Hepatocyte (in vitro differentiated cells): ENCODE results near the gene ZNF761. TPM values are rescaled to one million over a fixed set of nuclear protein-coding genes. Genes with fewer than 3 reads are reported as not detected.
A peak's percentile ranks its signal among the peaks of the same experiment; 100 is the strongest.
"Not testable (repeated sequence)": the region's sequence is repeated elsewhere in the genome, so short reads cannot be mapped to it uniquely, and the experiment has no call there.

Source experiments
- DNase-seq: peaks from one replicate; pipeline ENCODE4 v3.0.0-alpha.2; 2016; ENCODE audit warnings: low spot score
- H2AFZ ChIP-seq: fragments of 200-600 bp; sonication (generic); 2 replicates; pipeline ENCODE4 v1.6.0; 2016; ENCODE audit warnings: antibody characterized with exemption, mild to moderate bottlenecking
- H3K27ac ChIP-seq: fragments of 200-600 bp; sonication (generic); 2 replicates; pipeline ENCODE4 v1.5.1; 2016; ENCODE audit warnings: mild to moderate bottlenecking
- H3K27me3 ChIP-seq: fragments of 200-600 bp; sonication (generic); 2 replicates; pipeline ENCODE4 v1.6.1; 2016
- H3K36me3 ChIP-seq: fragments of 200-600 bp; sonication (generic); replicated peaks from 2 replicates; pipeline ENCODE4 v1.5.1; 2016; ENCODE audit warnings: low read depth; ENCODE audit not compliant: insufficient read depth
- H3K4me1 ChIP-seq: fragments of 200-600 bp; sonication (generic); 2 replicates; pipeline ENCODE4 v1.5.1; 2016; ENCODE audit warnings: mild to moderate bottlenecking, moderate library complexity; ENCODE audit not compliant: insufficient read depth
- H3K4me2 ChIP-seq: fragments of 200-600 bp; sonication (generic); 2 replicates; pipeline ENCODE4 v1.6.0; 2016
- H3K4me3 ChIP-seq: fragments of 200-600 bp; sonication (generic); 2 replicates; pipeline ENCODE4 v1.5.1; 2016; ENCODE audit warnings: mild to moderate bottlenecking
- H3K79me2 ChIP-seq: fragments of 200-600 bp; sonication (generic); 2 replicates; pipeline ENCODE4 v1.6.0; 2017; ENCODE audit warnings: mild to moderate bottlenecking
- H3K9me2 ChIP-seq: fragments of 200-600 bp; sonication (generic); replicated peaks from 2 replicates; pipeline ENCODE4 v1.6.0; 2017; ENCODE audit warnings: mild to moderate bottlenecking; ENCODE audit not compliant: insufficient read depth
- H3K9me3 ChIP-seq: fragments of 200-600 bp; sonication (generic); 2 replicates; pipeline ENCODE4 v1.5.1; 2016; ENCODE audit warnings: low read depth, mild to moderate bottlenecking
- H4K20me1 ChIP-seq: fragments of 200-600 bp; sonication (generic); 2 replicates; pipeline ENCODE4 v1.6.0; 2016; ENCODE audit warnings: mild to moderate bottlenecking; ENCODE audit not compliant: insufficient read depth, poor library complexity, severe bottlenecking
- CTCF ChIP-seq: fragments of 200-600 bp; sonication (generic); IDR thresholded peaks from 2 replicates; pipeline ENCODE4 v1.5.1; 2016; ENCODE audit warnings: antibody characterized with exemption, mild to moderate bottlenecking; ENCODE audit not compliant: poor library complexity
- EZH2phosphoT487 ChIP-seq: fragments of 200-600 bp; sonication (generic); IDR thresholded peaks from one replicate; pipeline ENCODE4 v1.6.1; 2018; ENCODE audit warnings: antibody characterized with exemption, mild to moderate bottlenecking, low read depth, moderate library complexity; ENCODE audit not compliant: unreplicated experiment, severe bottlenecking
- WGBS: methylation state at CpG from one replicate; pipeline ENCODE4 v1.1.6; 2016; ENCODE audit warnings: low lambda C conversion rate; ENCODE audit errors: missing lambda C conversion rate; 5-methylcytosine and 5-hydroxymethylcytosine counted together
- polyA plus RNA-seq: library from polyadenylated mRNA; unstranded; fragments of >200 nt; fragmentation: Nextera tagmentation; extraction: Ambion mirVana; gene quantifications from 2 replicates; pipeline ENCODE4 v1.2.1, GENCODE V29; 2016
- small RNA-seq: library from RNA; depleted of rRNA; stranded (forward); fragments of <200 nt; gene quantifications from one replicate; pipeline ENCODE3, GENCODE V24; 2014
- total RNA-seq: library from RNA; depleted of rRNA; stranded (reverse); fragments of >200 nt; gene quantifications from 2 replicates; pipeline ENCODE4 v1.2.3, GENCODE V29; 2014

Gene ZNF761
- total and polyA plus RNA-seq, 2 experiments from 2014 or later, result 13.5 to 27.7 TPM

DNA sequence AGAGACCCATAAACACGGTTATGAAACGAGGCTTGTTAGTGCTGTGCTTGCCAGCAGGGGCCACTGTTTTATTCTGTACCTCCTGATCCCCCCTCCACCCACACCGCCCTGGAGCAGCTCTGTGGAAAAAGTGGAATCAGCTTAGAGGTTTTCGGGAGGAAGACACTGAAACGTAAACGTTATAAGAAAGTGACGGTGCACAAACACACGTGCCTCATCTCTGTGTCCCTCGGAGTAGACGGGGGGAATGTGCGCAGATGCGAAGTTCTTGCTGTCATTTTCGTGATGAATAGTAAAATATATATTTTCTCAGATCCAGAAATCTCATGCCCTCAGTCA, 72.5 kb downstream of the ZNF761 start:
- Histone ChIP-seq H3K4me1 (peaks cover 22% of the 10 kb centered on the region), H3K27ac (peak overlapping the region; percentile 94), H3K4me3 (peak overlapping the region; percentile 58), H3K4me2 (peak overlapping the region; percentile 89), H2AFZ (peak overlapping the region; percentile 36)
- 22% methylated on average over 13 of the region's 13 CpGs for WGBS
- not testable (repeated sequence) for H3K9me3 ChIP-seq, H4K20me1 ChIP-seq, H3K79me2 ChIP-seq, H3K36me3 ChIP-seq, H3K9me2 ChIP-seq, H3K27me3 ChIP-seq
- peak; percentile 52 for DNase-seq
- peak; percentile 20 for TF ChIP-seq CTCF

GRCh38 chr19:53504885-53505284, 73.1 kb downstream of the ZNF761 start:
- peak overlapping the region; percentile 94 for H3K27ac ChIP-seq
- peak; percentile 61 for DNase-seq
- H4K20me1 ChIP-seq, result no peaks in the 10 kb centered on the region
- H3K9me2 ChIP-seq, result no peaks in the 10 kb centered on the region
- no peaks in the 10 kb centered on the region for H3K9me3 ChIP-seq
- H3K27me3 ChIP-seq, result no peaks in the 10 kb centered on the region
- H3K4me1 ChIP-seq, result peaks cover 22% of the 10 kb centered on the region
- 39% methylated on average over 7 of the region's 7 CpGs for WGBS
- H3K79me2 ChIP-seq, result no peaks in the 10 kb centered on the region
- H3K36me3 ChIP-seq, result no peaks in the 10 kb centered on the region
- peak overlapping the region; percentile 36 for H2AFZ ChIP-seq
- H3K4me3 ChIP-seq, result peak overlapping the region; percentile 58
- peak overlapping the region; percentile 89 for H3K4me2 ChIP-seq
- TF ChIP-seq CTCF (no peak), EZH2phosphoT487 (no peak)

DNA sequence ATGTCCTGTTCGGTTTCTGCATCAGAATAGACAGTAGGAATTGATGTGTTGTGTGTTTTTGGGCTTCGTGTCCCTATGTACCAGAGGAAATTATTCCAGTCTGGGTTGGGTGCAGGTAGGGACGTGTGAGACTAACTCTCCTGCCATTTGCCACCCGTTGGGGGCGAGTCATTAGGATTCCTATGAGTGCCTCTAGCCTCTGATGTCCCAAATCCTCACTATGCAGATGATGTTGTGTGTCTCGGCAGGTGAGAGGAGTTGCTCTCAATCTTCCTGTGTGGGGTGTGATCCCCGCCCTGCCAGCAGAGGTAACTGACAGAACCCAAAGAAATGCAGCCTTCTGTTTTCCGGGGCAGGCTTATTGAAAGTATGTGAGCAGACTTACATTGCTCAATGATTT, 74.9 kb downstream of the ZNF761 start:
- 78% methylated on average over 8 of the region's 8 CpGs for WGBS

More for the DNA sequence above, 74.9 kb downstream of the ZNF761 start:
- DNase-seq, result no peak
- no peak overlapping the region for H3K4me2 ChIP-seq
- no peaks in the 10 kb centered on the region for H3K27me3 ChIP-seq
- TF ChIP-seq EZH2phosphoT487 (no peak), CTCF (no peak)
- H2AFZ ChIP-seq, result no peak overlapping the region
- H3K79me2 ChIP-seq, result no peaks in the 10 kb centered on the region
- peaks cover 22% of the 10 kb centered on the region for H3K4me1 ChIP-seq
- H3K4me3 ChIP-seq, result no peak overlapping the region
- no peaks in the 10 kb centered on the region for H3K9me2 ChIP-seq
- no peaks in the 10 kb centered on the region for H3K9me3 ChIP-seq
- H3K27ac ChIP-seq, result no peak overlapping the region
- H3K36me3 ChIP-seq, result no peaks in the 10 kb centered on the region
- H4K20me1 ChIP-seq, result no peaks in the 10 kb centered on the region

Small RNA genes within 50 kb of the gene (small RNA-seq; reads per million reads assigned to genes)
- gene RPL39P36, result not detected

Other genes with a start within 250 kb of the ZNF761 start
- 3.4 and 3.6 TPM in 2 replicates for gene ZNF665, start 238.6 kb upstream of the ZNF761 start, total RNA-seq
- gene ZNF665, start 238.6 kb upstream of the ZNF761 start, polyA plus RNA-seq, result 2.2 and 4.5 TPM in 2 replicates
- 37.8 and 40.6 TPM in 2 replicates for gene ZNF677, start 177.1 kb upstream of the ZNF761 start, total RNA-seq
- 18.7 and 21.2 TPM in 2 replicates for gene ZNF677, start 177.1 kb upstream of the ZNF761 start, polyA plus RNA-seq
- not detected in 2 replicates for gene VN1R2, start 173.7 kb upstream of the ZNF761 start, total RNA-seq
- 0.65 TPM in 1 of 2 replicates, not detected in the other for gene VN1R2, start 173.7 kb upstream of the ZNF761 start, polyA plus RNA-seq
- not detected in 2 replicates for gene VN1R4, start 164.3 kb upstream of the ZNF761 start, total RNA-seq
- gene VN1R4, start 164.3 kb upstream of the ZNF761 start, polyA plus RNA-seq, result not detected in 2 replicates
- 5.8 and 6.1 TPM in 2 replicates for gene ZNF845, start 98.2 kb upstream of the ZNF761 start, total RNA-seq
- 1.6 and 1.7 TPM in 2 replicates for gene ZNF845, start 98.2 kb upstream of the ZNF761 start, polyA plus RNA-seq
- gene ZNF525, start 66.3 kb upstream of the ZNF761 start, total RNA-seq, result 12.2 and 14.2 TPM in 2 replicates
- 3.8 and 4.5 TPM in 2 replicates for gene ZNF525, start 66.3 kb upstream of the ZNF761 start, polyA plus RNA-seq
- 16.4 and 24.5 TPM in 2 replicates for gene ZNF765, start 36.8 kb upstream of the ZNF761 start, total RNA-seq
- gene ZNF765, start 36.8 kb upstream of the ZNF761 start, polyA plus RNA-seq, result 9.3 and 12.7 TPM in 2 replicates
- 7.7 and 8.6 TPM in 2 replicates for gene ZNF813, start 35.7 kb downstream of the ZNF761 start, total RNA-seq
- 2.3 and 2.8 TPM in 2 replicates for gene ZNF813, start 35.7 kb downstream of the ZNF761 start, polyA plus RNA-seq
- 12.8 and 15.6 TPM in 2 replicates for gene ZNF331, start 106.2 kb downstream of the ZNF761 start, total RNA-seq
- gene ZNF331, start 106.2 kb downstream of the ZNF761 start, polyA plus RNA-seq, result 12.3 and 13.5 TPM in 2 replicates
- gene DPRX, start 200.0 kb downstream of the ZNF761 start, total RNA-seq, result not detected in 2 replicates
- not detected in 2 replicates for gene DPRX, start 200.0 kb downstream of the ZNF761 start, polyA plus RNA-seq